Neuronal stem cell (in vitro differentiated cells): ENCODE data around the gene PRSS8. TPM values are rescaled to one million over a fixed set of nuclear protein-coding genes. Genes with fewer than 3 reads are reported as not detected.

ENCODE experiments used
- DNase-seq: peaks from one replicate; pipeline ENCODE4 v3.0.0-alpha.2; 2013; ENCODE audit warnings: low spot score
- H2AFZ ChIP-seq: one replicate; pipeline ENCODE4 v1.6.1; 2013; ENCODE audit warnings: mild to moderate bottlenecking, low read length, inconsistent platforms
- H2AK5ac ChIP-seq: 2 replicates; pipeline ENCODE4 v1.6.1; 2013; ENCODE audit warnings: low read depth, mild to moderate bottlenecking, inconsistent platforms, low read length, moderate library complexity, mixed read lengths
- H2BK120ac ChIP-seq: 2 replicates; pipeline ENCODE4 v1.6.1; 2013; ENCODE audit warnings: low read depth, mild to moderate bottlenecking, inconsistent platforms, low read length, moderate library complexity, mixed read lengths
- H2BK12ac ChIP-seq: one replicate; pipeline ENCODE4 v1.6.1; 2013; ENCODE audit warnings: low read length, inconsistent platforms
- H2BK15ac ChIP-seq: 2 replicates; pipeline ENCODE4 v1.6.1; 2013; ENCODE audit warnings: mild to moderate bottlenecking, low read length, inconsistent platforms, mixed read lengths
- H2BK5ac ChIP-seq: one replicate; pipeline ENCODE4 v1.6.1; 2013; ENCODE audit warnings: inconsistent platforms, mild to moderate bottlenecking, low read length, moderate library complexity
- H3K14ac ChIP-seq: one replicate; pipeline ENCODE4 v1.6.1; 2013; ENCODE audit warnings: low read length, inconsistent platforms
- H3K18ac ChIP-seq: 2 replicates; pipeline ENCODE4 v1.6.1; 2013; ENCODE audit warnings: low read length, inconsistent platforms
- H3K23ac ChIP-seq: 2 replicates; pipeline ENCODE4 v1.6.1; 2013; ENCODE audit warnings: low read depth, mild to moderate bottlenecking, mixed read lengths, low read length, inconsistent platforms; ENCODE audit not compliant: poor library complexity
- H3K27ac ChIP-seq: replicated peaks from 3 replicates; pipeline ENCODE4 v1.5.1; 2013; ENCODE audit warnings: low read length, inconsistent platforms
- H3K27me3 ChIP-seq, 3 experiments: 2 replicates each; pipeline ENCODE4 v1.6.1; 2013; ENCODE audit warnings: low read length in 3 of 3, mild to moderate bottlenecking in 2 of 3, inconsistent platforms in 1 of 3, low read depth in 1 of 3, mixed read lengths in 1 of 3, moderate library complexity in 1 of 3; ENCODE audit not compliant: control insufficient read depth in 3 of 3, insufficient read depth in 3 of 3
- H3K36me3 ChIP-seq, 2 donors: replicated peaks in 1 of 2; 2 replicates each; pipeline ENCODE4 v1.6.1; 2013; ENCODE audit warnings: low read length in 2 of 2; ENCODE audit not compliant: control insufficient read depth in 2 of 2, insufficient read depth in 2 of 2
- H3K4ac ChIP-seq: 2 replicates; pipeline ENCODE4 v1.6.1; 2013; ENCODE audit warnings: inconsistent platforms, mild to moderate bottlenecking, low read length, moderate library complexity
- H3K4me1 ChIP-seq, 2 donors: 1 replicate in 1 of 2; 2 replicates in 1 of 2; pipeline ENCODE4 v1.6.1; 2013; ENCODE audit warnings: low read length in 2 of 2, low read depth in 1 of 2; ENCODE audit not compliant: control insufficient read depth in 2 of 2, insufficient read depth in 1 of 2
- H3K4me2 ChIP-seq: one replicate; pipeline ENCODE4 v1.6.1; 2013; ENCODE audit warnings: mild to moderate bottlenecking, low read length, inconsistent platforms; ENCODE audit not compliant: insufficient read depth, poor library complexity, severe bottlenecking
- H3K4me3 ChIP-seq, 2 donors: 2 replicates each; pipeline ENCODE4 v1.5.1; 2013; ENCODE audit warnings: low read length in 2 of 2, mild to moderate bottlenecking in 2 of 2, inconsistent platforms in 1 of 2, moderate library complexity in 1 of 2
- H3K79me1 ChIP-seq: one replicate; pipeline ENCODE4 v1.6.1; 2013; ENCODE audit warnings: low read depth, mild to moderate bottlenecking, inconsistent platforms, low read length, moderate library complexity
- H3K9ac ChIP-seq: one replicate; pipeline ENCODE4 v1.6.1; 2013; ENCODE audit warnings: mild to moderate bottlenecking, low read depth, low read length, inconsistent platforms; ENCODE audit not compliant: poor library complexity
- H3K9me3 ChIP-seq, 2 donors: replicated peaks in 1 of 2; 2 replicates each; pipeline versions ENCODE3 to v1.6.1; 2013; ENCODE audit warnings: low read length in 2 of 2, mild to moderate bottlenecking in 2 of 2, inconsistent platforms in 1 of 2, low read depth in 1 of 2, mixed read lengths in 1 of 2, moderate library complexity in 1 of 2; ENCODE audit not compliant: control insufficient read depth in 2 of 2, insufficient read depth in 1 of 2
- H4K8ac ChIP-seq: one replicate; pipeline ENCODE4 v1.6.1; 2013; ENCODE audit warnings: low read depth, mild to moderate bottlenecking, inconsistent platforms, low read length, moderate library complexity
- H4K91ac ChIP-seq: one replicate; pipeline ENCODE4 v1.6.1; 2013; ENCODE audit warnings: low read length, low read depth, mild to moderate bottlenecking, inconsistent platforms; ENCODE audit not compliant: poor library complexity
- WGBS, 2 donors: extraction: QIAGEN DNeasy Blood & Tissue Kit; methylation state at CpG; one replicate each; pipeline ENCODE4 v1.1.7; 2013; ENCODE audit warnings: missing lambda C conversion rate in 2 of 2, mixed read lengths in 1 of 2; ENCODE audit not compliant: insufficient read length in 2 of 2, insufficient replicate concordance in 1 of 2; ENCODE audit errors: extremely low coverage in 2 of 2; 5-methylcytosine and 5-hydroxymethylcytosine counted together
- small RNA-seq: library from polyadenylated mRNA; stranded (forward); fragments of <200 nt; extraction: miRNeasy Mini kit (QIAGEN cat#:217004); gene quantifications from one replicate; pipeline ENCODE3, GENCODE V24; 2013; ENCODE audit not compliant: insufficient read depth

PRSS8 gene

DNA sequence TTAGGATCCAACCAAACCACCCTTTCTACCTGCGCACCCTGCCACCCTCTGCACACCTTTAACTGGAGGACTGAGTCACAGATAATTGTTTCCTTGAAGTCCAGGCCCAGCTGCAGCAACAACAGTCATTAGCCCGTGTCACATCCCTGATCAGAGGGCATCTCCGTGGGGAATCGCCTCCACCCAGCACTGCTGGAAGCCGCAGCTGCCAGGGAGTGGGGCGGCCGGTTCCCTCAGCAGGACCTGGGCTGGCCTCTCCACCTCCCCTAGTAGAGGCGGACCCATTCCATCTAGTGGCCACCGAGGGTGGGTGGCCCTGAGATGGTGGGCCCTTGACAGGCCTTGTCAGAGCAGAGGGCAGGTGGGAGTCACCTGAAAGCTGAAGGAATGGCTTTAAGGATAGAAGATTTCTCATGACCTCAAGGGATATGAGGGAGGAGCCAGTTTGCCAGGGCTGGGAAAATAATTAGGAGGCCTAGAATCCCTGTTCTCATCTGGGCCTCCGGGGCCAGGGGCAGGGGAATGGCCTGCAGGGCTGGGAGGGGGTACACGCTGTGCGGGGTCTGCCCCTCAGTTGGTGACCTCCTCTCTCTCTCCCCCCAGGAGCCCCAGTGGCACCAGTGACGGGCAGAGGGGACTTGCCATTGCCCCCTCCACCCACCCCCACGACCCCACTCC is 53.0 kb downstream of the PRSS8 start:
- peaks cover 20% of the 10 kb centered on the region for H3K79me1 ChIP-seq
- WGBS, 2 donors, result no CpG with 5 or more reads among the region's 14 CpGs

More for the DNA sequence above, 53.0 kb downstream of the PRSS8 start:
- no peak overlapping the region for H3K23ac ChIP-seq
- no peaks in the 10 kb centered on the region for H3K9me3 ChIP-seq
- H3K4ac ChIP-seq, result no peak overlapping the region
- H2BK120ac ChIP-seq, result no peak overlapping the region
- no peaks in the 10 kb centered on the region for H3K27me3 ChIP-seq
- no peak overlapping the region for H3K4me3 ChIP-seq
- no peak overlapping the region for H2AK5ac ChIP-seq
- DNase-seq, result no peak
- H4K8ac ChIP-seq, result no peak overlapping the region
- H3K4me1 ChIP-seq, result no peaks in the 10 kb centered on the region
- H3K4me2 ChIP-seq, result no peak overlapping the region
- H2BK15ac ChIP-seq, result no peak overlapping the region
- H2BK12ac ChIP-seq, result no peak overlapping the region
- H2AFZ ChIP-seq, result no peak overlapping the region
- no peak overlapping the region for H4K91ac ChIP-seq
- H2BK5ac ChIP-seq, result no peak overlapping the region
- peaks cover 55 to 80% of the 10 kb centered on the region in 2 donors for H3K36me3 ChIP-seq
- no peak overlapping the region for H3K27ac ChIP-seq
- H3K9ac ChIP-seq, result no peak overlapping the region
- H3K14ac ChIP-seq, result no peak overlapping the region
- no peak overlapping the region for H3K18ac ChIP-seq

Small RNA genes within 50 kb of the gene (small RNA-seq; reads per million reads assigned to genes)
- gene AC009088.4 (not detected), gene NDUFA3P6 (not detected)
